HepG2 (cell line): ENCODE measurements around the gene CAVIN2. TPM values are rescaled to one million over a fixed set of nuclear protein-coding genes. Genes with fewer than 3 reads are reported as not detected.

Experiments used
- ATAC-seq: fragments of 200-7000 bp; cut with Tn5 transposase; 3 replicates; pipeline ENCODE4 v1.9.1; 2020; ENCODE audit warnings: mild to moderate bottlenecking, moderate library complexity
- BruUV-seq: library from RNA; stranded (reverse); fragments of 400-500 nt; replicated peaks from 2 replicates; lab custom pipeline; 2021; lab: Mats Ljungman, UMichigan
- CTCF ChIA-PET: fragments of 300-600 bp; formaldehyde crosslinking; extraction: SDS; loops from one replicate; lab custom pipeline; 2021; ENCODE audit warnings: low total read pairs, inconsistent platforms, low intra/inter-chr PET ratio; lab: Yijun Ruan, JAX
- POLR2A ChIA-PET: fragments of 350-600 bp; sonication (Branson Sonifier 250); formaldehyde crosslinking; loops from one replicate; lab custom pipeline; 2020; ENCODE audit warnings: antibody characterized with exemption, inconsistent platforms; lab: Yijun Ruan, JAX
- DNase-seq: peaks from one replicate; pipeline ENCODE4 v3.0.0-alpha.2; 2015; ENCODE audit warnings: low spot score
- FAIRE-seq: peaks from 3 replicates; lab custom pipeline; 2011; peaks lifted over from hg19 to GRCh38; lab: Jason Lieb, UNC
- H2AFZ ChIP-seq: one replicate; pipeline ENCODE4 v1.6.1; 2011; ENCODE audit warnings: low read length, inconsistent platforms
- H3K27ac ChIP-seq: fragments of 300-600 bp; 3 replicates; pipeline ENCODE4 v1.8.0; 2011; ENCODE audit warnings: mixed run types, mild to moderate bottlenecking, mixed read lengths, low read length, inconsistent platforms; ENCODE audit not compliant: insufficient read depth; ENCODE audit errors: extremely low read length
- H3K27me3 ChIP-seq, 2 experiments: fragments of 200-600 bp in 1 of 2; 2 replicates in 1 of 2; 3 replicates in 1 of 2; pipeline versions ENCODE4 v1.6.0 to v1.8.0; 2011; ENCODE audit warnings: low read length in 2 of 2, mild to moderate bottlenecking in 2 of 2, moderate library complexity in 2 of 2, inconsistent platforms in 1 of 2; ENCODE audit not compliant: insufficient read depth in 2 of 2, control insufficient read depth in 1 of 2
- H3K36me3 ChIP-seq, 2 experiments: fragments of 200-600 bp in 1 of 2; replicated peaks in 1 of 2; 2 replicates in 1 of 2; 3 replicates in 1 of 2; pipeline versions ENCODE4 v1.5.1 to v1.8.0; 2011; ENCODE audit warnings: low read length in 2 of 2, inconsistent platforms in 1 of 2; ENCODE audit not compliant: insufficient read depth in 2 of 2, control insufficient read depth in 1 of 2
- H3K4me1 ChIP-seq: 2 replicates; pipeline ENCODE4 v1.5.1; 2012; ENCODE audit warnings: low read length, inconsistent platforms; ENCODE audit not compliant: insufficient read depth
- H3K4me2 ChIP-seq: 2 replicates; pipeline ENCODE4 v1.6.0; 2011; ENCODE audit warnings: low read depth, low read length, inconsistent platforms
- H3K4me3 ChIP-seq, 3 experiments: fragments of 200-600 bp in 1 of 3; sonication (generic), shearing (Covaris generic) in 1 of 3; replicated peaks in 1 of 3; 2 replicates each; pipeline ENCODE4 v1.5.1; 2011 to 2016; ENCODE audit warnings: low read length in 3 of 3, inconsistent platforms in 2 of 3, low read depth in 2 of 3, mild to moderate bottlenecking in 2 of 3, control low read depth in 1 of 3, mixed read lengths in 1 of 3; ENCODE audit not compliant: insufficient read depth in 1 of 3
- H3K79me2 ChIP-seq: one replicate; pipeline ENCODE4 v1.6.1; 2011; ENCODE audit warnings: low read length, inconsistent platforms; ENCODE audit not compliant: insufficient read depth
- H3K9ac ChIP-seq: 2 replicates; pipeline ENCODE4 v1.6.0; 2011; ENCODE audit warnings: mild to moderate bottlenecking, low read depth, low read length, inconsistent platforms; ENCODE audit not compliant: insufficient read depth
- H3K9me3 ChIP-seq: 2 replicates; pipeline ENCODE4 v1.5.1; 2012; ENCODE audit warnings: mild to moderate bottlenecking, low read length
- H4K20me1 ChIP-seq: 2 replicates; pipeline ENCODE4 v1.6.0; 2011; ENCODE audit warnings: inconsistent platforms, mild to moderate bottlenecking, low read length, moderate library complexity; ENCODE audit not compliant: insufficient read depth
- AKAP8 ChIP-seq: sonication (generic); formaldehyde crosslinking; IDR thresholded peaks from 2 replicates; pipeline ENCODE4 v1.5.1; 2020; ENCODE audit warnings: mild to moderate bottlenecking, missing genetic modification reagents
- ATF7-NPFF ChIP-seq: sonication (generic); formaldehyde crosslinking; IDR thresholded peaks from 2 replicates; pipeline ENCODE4 v1.8.1; 2023; ENCODE audit warnings: mild to moderate bottlenecking, low read depth, missing genetic modification reagents, moderate library complexity
- GFI1 ChIP-seq: sonication (generic); formaldehyde crosslinking; IDR thresholded peaks from 2 replicates; pipeline ENCODE4 v1.5.0; 2020; ENCODE audit warnings: missing genetic modification reagents, mild to moderate bottlenecking, borderline replicate concordance
- GPN1 ChIP-seq: sonication (generic); formaldehyde crosslinking; IDR thresholded peaks from 2 replicates; pipeline ENCODE4 v1.5.1; 2020; ENCODE audit warnings: missing genetic modification reagents, borderline replicate concordance
- IKZF1 ChIP-seq: fragments of 450-650 bp; IDR thresholded peaks from 2 replicates; pipeline ENCODE4 v1.7.1; 2016
- MXI1 ChIP-seq: IDR thresholded peaks from 3 replicates; pipeline ENCODE4 v1.6.1; 2012; ENCODE audit warnings: low read depth, low read length, inconsistent platforms, borderline replicate concordance
- RARA ChIP-seq: IDR thresholded peaks from 2 replicates; pipeline ENCODE4 v1.6.1; 2016; ENCODE audit warnings: missing genetic modification reagents, missing compliant biosample characterization
- SP4 ChIP-seq: sonication (generic); formaldehyde crosslinking; IDR thresholded peaks from 2 replicates; pipeline ENCODE4 v1.8.1; 2023; ENCODE audit warnings: mild to moderate bottlenecking, missing genetic modification reagents
- ZNF10 ChIP-seq: sonication (generic); formaldehyde crosslinking; IDR thresholded peaks from 2 replicates; pipeline ENCODE4 v1.4.0; 2020; ENCODE audit warnings: mild to moderate bottlenecking, low read depth, missing genetic modification reagents, borderline replicate concordance
- ZNF496 ChIP-seq: sonication (generic); formaldehyde crosslinking; IDR thresholded peaks from 2 replicates; pipeline ENCODE4 v1.8.1; 2023; ENCODE audit warnings: mild to moderate bottlenecking, moderate library complexity, missing genetic modification reagents; ENCODE audit not compliant: insufficient replicate concordance
- ZNF780A ChIP-seq: sonication (generic); formaldehyde crosslinking; IDR thresholded peaks from 2 replicates; pipeline ENCODE4 v1.8.0; 2022; ENCODE audit warnings: mild to moderate bottlenecking, missing genetic modification reagents, moderate library complexity
- WGBS: methylation state at CpG from one replicate; pipeline ENCODE4 v1.1.6; 2017; ENCODE audit warnings: low lambda C conversion rate; 5-methylcytosine and 5-hydroxymethylcytosine counted together
- in situ Hi-C: cut with HindIII; loops from 2 replicates; pipeline ENCODE4 v1.10.0; 2017; ENCODE audit warnings: low pct_unique_long_range_greater_than_20kb; ENCODE audit not compliant: extremely low pct_ligation_motif_present
- intact Hi-C: fragments of 100-400 bp; cut with micrococcal nuclease; formaldehyde crosslinking; loops from one replicate; pipeline ENCODE4 v1.10.0; 2022; ENCODE audit not compliant: unreplicated experiment
- polyA plus RNA-seq, 8 experiments: library from polyadenylated mRNA; depleted of rRNA in 3 of 8; stranded (reverse) in 7 of 8; unstranded in 1 of 8; fragments of >200 nt; fragmentation: Illumina TruSeq in 4 of 8; extraction: Trizol in 4 of 8; gene quantifications; 2 replicates each; pipeline versions ENCODE4 v1.2.1 to v1.2.3, GENCODE V29; 2011 to 2016; ENCODE audit warnings: low read depth in 4 of 8, missing spikeins in 1 of 8, mixed read lengths in 1 of 8; ENCODE audit not compliant: insufficient read depth in 1 of 8
- total RNA-seq, 5 experiments: library from RNA; depleted of rRNA; stranded (reverse); fragments of >200 nt; fragmentation: Illumina TruSeq; extraction: Trizol; gene quantifications; 2 replicates each; pipeline ENCODE4 v1.2.3, GENCODE V29; 2016; ENCODE audit warnings: low read depth in 1 of 5
- TF ChIP-seq, protein P1 (sequence below): IDR thresholded peaks from 2 replicates; pipeline ENCODE4 v1.4.0; 2020; ENCODE audit warnings: mild to moderate bottlenecking, missing genetic modification reagents

CAVIN2 gene
- total and polyA plus RNA-seq, 2 of the 13 experiments (the other 11 are each of a cell fraction or from before 2014, with no cell fraction given): 7.6 to 38.8 TPM

DNA sequence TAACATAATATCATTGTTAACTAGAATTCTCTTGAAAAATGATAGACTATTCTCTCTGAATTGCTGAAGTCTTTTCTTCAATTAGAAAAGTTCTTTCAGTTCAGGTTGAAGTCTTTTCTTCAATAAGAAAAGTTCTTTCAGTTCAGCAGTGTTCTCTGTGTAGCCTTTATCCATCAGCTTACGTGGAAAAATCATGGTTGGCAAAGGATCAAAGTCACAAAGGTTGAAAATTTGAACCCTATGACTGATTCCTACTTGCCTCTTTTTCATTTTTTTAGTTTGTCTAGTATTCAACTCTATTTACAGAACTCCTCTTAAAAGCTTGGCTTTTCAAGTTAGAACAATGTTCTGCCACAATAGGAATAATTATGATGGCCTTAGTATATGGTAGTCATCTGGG is 25.8 kb downstream of the CAVIN2 start:
- DNase-seq (no peak), ATAC-seq (no peak), FAIRE-seq (no peak)
- POLR2A ChIA-PET: no interaction called here
- H3K4me2 ChIP-seq: no peak overlapping the region
- H3K9ac ChIP-seq: no peak overlapping the region
- H3K79me2 ChIP-seq: no peaks in the 10 kb centered on the region
- no peak overlapping the region for H3K27ac ChIP-seq
- CTCF ChIA-PET: no interaction called here
- intact Hi-C loops: no loop called here
- 0% methylated on average over 1 of the region's 1 CpG for WGBS
- in situ Hi-C loops: no loop called here
- no peaks in the 10 kb centered on the region for H3K36me3 ChIP-seq
- TF ChIP-seq GFI1: no peak
- TF ChIP-seq, protein P1, sequence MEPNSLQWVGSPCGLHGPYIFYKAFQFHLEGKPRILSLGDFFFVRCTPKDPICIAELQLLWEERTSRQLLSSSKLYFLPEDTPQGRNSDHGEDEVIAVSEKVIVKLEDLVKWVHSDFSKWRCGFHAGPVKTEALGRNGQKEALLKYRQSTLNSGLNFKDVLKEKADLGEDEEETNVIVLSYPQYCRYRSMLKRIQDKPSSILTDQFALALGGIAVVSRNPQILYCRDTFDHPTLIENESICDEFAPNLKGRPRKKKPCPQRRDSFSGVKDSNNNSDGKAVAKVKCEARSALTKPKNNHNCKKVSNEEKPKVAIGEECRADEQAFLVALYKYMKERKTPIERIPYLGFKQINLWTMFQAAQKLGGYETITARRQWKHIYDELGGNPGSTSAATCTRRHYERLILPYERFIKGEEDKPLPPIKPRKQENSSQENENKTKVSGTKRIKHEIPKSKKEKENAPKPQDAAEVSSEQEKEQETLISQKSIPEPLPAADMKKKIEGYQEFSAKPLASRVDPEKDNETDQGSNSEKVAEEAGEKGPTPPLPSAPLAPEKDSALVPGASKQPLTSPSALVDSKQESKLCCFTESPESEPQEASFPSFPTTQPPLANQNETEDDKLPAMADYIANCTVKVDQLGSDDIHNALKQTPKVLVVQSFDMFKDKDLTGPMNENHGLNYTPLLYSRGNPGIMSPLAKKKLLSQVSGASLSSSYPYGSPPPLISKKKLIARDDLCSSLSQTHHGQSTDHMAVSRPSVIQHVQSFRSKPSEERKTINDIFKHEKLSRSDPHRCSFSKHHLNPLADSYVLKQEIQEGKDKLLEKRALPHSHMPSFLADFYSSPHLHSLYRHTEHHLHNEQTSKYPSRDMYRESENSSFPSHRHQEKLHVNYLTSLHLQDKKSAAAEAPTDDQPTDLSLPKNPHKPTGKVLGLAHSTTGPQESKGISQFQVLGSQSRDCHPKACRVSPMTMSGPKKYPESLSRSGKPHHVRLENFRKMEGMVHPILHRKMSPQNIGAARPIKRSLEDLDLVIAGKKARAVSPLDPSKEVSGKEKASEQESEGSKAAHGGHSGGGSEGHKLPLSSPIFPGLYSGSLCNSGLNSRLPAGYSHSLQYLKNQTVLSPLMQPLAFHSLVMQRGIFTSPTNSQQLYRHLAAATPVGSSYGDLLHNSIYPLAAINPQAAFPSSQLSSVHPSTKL (CRISPR knock-in tag): no peak
- TF ChIP-seq GPN1 (CRISPR knock-in tag): no peak
- TF ChIP-seq ATF7-NPFF (CRISPR knock-in tag): no peak
- TF ChIP-seq RARA: no peak
- no peak for TF ChIP-seq AKAP8 (CRISPR knock-in tag)
- no peak for TF ChIP-seq ZNF780A (CRISPR knock-in tag)
- TF ChIP-seq MXI1: no peak
- TF ChIP-seq SP4 (CRISPR knock-in tag): no peak
- no peak for TF ChIP-seq IKZF1
- no peak for TF ChIP-seq ZNF496 (CRISPR knock-in tag)
- TF ChIP-seq ZNF10 (CRISPR knock-in tag): no peak
- H2AFZ ChIP-seq: no peak overlapping the region
- peaks cover 0 to 23% of the 10 kb centered on the region in 2 experiments; a peak in 3 of 5 replicates for H3K27me3 ChIP-seq
- no peaks in the 10 kb centered on the region for H3K4me1 ChIP-seq
- BruUV-seq: no TSS peak
- H3K9me3 ChIP-seq: no peaks in the 10 kb centered on the region
- no peaks in the 10 kb centered on the region for H4K20me1 ChIP-seq
- H3K4me3 ChIP-seq: no peak overlapping the region
